Adrenal gland (tissue), 5 donors: ENCODE results near the gene CLEC3B.

Experiments
- POLR2A ChIP-seq, 2 donors: fragments of 450-650 bp; IDR thresholded peaks; one replicate each; pipeline ENCODE4 v1.6.1; 2017; ENCODE audit warnings: antibody characterized with exemption in 2 of 2, mild to moderate bottlenecking in 2 of 2, moderate library complexity in 1 of 2
- TF ChIP-seq, protein P1 (sequence below), 6 experiments: fragments of 450-650 bp in 4 of 6; fragments of 200-600 bp in 2 of 6; sonication (generic) in 1 of 6; IDR thresholded peaks; 1 replicate in 5 of 6; 2 replicates in 1 of 6; pipeline versions ENCODE4 v1.5.1 to v1.8.0; 2016 to 2021; ENCODE audit warnings: antibody characterized with exemption in 6 of 6, mild to moderate bottlenecking in 2 of 6, moderate library complexity in 1 of 6
- donor health status: DM: no; HTN: no; CAD: no.

DNA sequence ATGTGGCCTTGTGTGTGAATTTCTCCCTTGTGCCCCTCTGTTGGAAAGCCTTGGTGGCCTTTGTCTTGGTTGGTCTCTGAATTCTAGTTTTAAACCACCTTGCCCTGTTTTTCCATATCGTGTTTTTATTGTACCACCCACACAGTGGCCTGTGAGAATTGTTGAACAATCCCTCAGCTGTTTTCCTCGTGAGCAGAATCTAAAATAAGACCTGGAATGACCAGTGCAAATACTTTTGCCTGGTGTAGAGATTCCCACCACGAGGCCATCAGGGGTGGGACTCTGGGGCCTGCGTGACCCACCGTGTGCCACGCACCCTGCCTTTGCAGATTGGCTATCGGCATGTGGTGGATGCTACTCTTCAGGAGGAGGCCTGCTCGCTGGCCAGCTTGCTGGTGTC is 19.0 kb upstream of the CLEC3B start:
- TF ChIP-seq, protein P1, sequence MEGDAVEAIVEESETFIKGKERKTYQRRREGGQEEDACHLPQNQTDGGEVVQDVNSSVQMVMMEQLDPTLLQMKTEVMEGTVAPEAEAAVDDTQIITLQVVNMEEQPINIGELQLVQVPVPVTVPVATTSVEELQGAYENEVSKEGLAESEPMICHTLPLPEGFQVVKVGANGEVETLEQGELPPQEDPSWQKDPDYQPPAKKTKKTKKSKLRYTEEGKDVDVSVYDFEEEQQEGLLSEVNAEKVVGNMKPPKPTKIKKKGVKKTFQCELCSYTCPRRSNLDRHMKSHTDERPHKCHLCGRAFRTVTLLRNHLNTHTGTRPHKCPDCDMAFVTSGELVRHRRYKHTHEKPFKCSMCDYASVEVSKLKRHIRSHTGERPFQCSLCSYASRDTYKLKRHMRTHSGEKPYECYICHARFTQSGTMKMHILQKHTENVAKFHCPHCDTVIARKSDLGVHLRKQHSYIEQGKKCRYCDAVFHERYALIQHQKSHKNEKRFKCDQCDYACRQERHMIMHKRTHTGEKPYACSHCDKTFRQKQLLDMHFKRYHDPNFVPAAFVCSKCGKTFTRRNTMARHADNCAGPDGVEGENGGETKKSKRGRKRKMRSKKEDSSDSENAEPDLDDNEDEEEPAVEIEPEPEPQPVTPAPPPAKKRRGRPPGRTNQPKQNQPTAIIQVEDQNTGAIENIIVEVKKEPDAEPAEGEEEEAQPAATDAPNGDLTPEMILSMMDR (IDR thresholded peaks at IDR 0.05): no peak
- no peak for TF ChIP-seq POLR2A (IDR thresholded peaks at IDR 0.05)
